Right cardiac atrium (tissue), 5 donors: ENCODE measurements around the gene GPR146. TPM values are rescaled to one million over a fixed set of nuclear protein-coding genes. Genes with fewer than 3 reads are reported as not detected.

ENCODE experiments used
- ATAC-seq, 2 donors: fragments of 200-7000 bp; cut with Tn5 transposase; one replicate each; pipeline versions ENCODE4 v1.8.0 to v1.9.1; 2020; ENCODE audit warnings: moderate library complexity in 2 of 2, mild to moderate bottlenecking in 1 of 2
- DNase-seq, 3 donors: peaks; one replicate each; pipeline ENCODE4 v3.0.0-alpha.2; 2020
- H3K27ac ChIP-seq: one replicate; pipeline ENCODE4 v1.5.1; 2013; ENCODE audit warnings: mild to moderate bottlenecking, low read length, control low read depth, moderate library complexity
- H3K27me3 ChIP-seq: one replicate; pipeline ENCODE4 v1.6.1; 2013; ENCODE audit not compliant: control insufficient read depth, insufficient read depth
- H3K4me1 ChIP-seq: one replicate; pipeline ENCODE4 v1.6.1; 2013; ENCODE audit warnings: low read length; ENCODE audit not compliant: control insufficient read depth, insufficient read depth
- H3K4me3 ChIP-seq: one replicate; pipeline ENCODE4 v1.5.1; 2013; ENCODE audit warnings: low read length, control low read depth
- H3K9me3 ChIP-seq: one replicate; pipeline ENCODE4 v1.6.1; 2013; ENCODE audit warnings: low read length; ENCODE audit not compliant: control insufficient read depth
- WGBS: extraction: QIAGEN DNeasy Blood & Tissue Kit; methylation state at CpG from one replicate; pipeline ENCODE4 v1.1.7; 2013; 5-methylcytosine and 5-hydroxymethylcytosine counted together
- intact Hi-C, 4 donors: fragments of 100-400 bp; cut with DNase I; formaldehyde crosslinking; loops; one replicate each; pipeline versions ENCODE4 v1.11.0 to v1.14.0; 2022 to 2023
- polyA plus RNA-seq: library from polyadenylated mRNA; stranded (reverse); fragments of 200-250 nt; gene quantifications from one replicate; pipeline ENCODE4 v1.2.3, GENCODE V29; 2013
- total RNA-seq, 4 donors: library from RNA; stranded (reverse); fragmentation: NEBNext Ultra II Directional; extraction: Animal tissue kit (Norgen Biotek cat#: 25700); gene quantifications; one replicate each; pipeline ENCODE4 v1.2.1, GENCODE V29; 2021
- donor health status: healthy with polysubstance abuse.
- donor health status: DM: no; HTN: yes; CAD: no.
- donor health status: DM: no; HTN: no; CAD: no.
- donor health status: DM: no; HTN: yes; CAD: no; lungs with severe emphysema.
- donor health status: DM: yes; HTN: yes; CAD: no.

Gene GPR146
- total and polyA plus RNA-seq, 5 donors = 4.2 to 19.7 (median 17.3) TPM

GRCh38 chr7:1055956-1056784, 11.8 kb downstream of the GPR146 start:
- ATAC-seq (peak in 1 of 2 donors; percentile 12), DNase-seq (peak in 2 of 3 donors; percentile 73 to 81)
- Histone ChIP-seq H3K4me3 (no peak overlapping the region), H3K27ac (no peak overlapping the region), H3K9me3 (no peaks in the 10 kb centered on the region), H3K4me1 (peaks cover 18% of the 10 kb centered on the region), H3K27me3 (no peaks in the 10 kb centered on the region)
- intact Hi-C loops = no loop called here
- WGBS = 61% methylated on average over 36 of the region's 36 CpGs

GRCh38 chr7:1056785-1057410, 12.6 kb downstream of the GPR146 start:
- intact Hi-C loops = no loop called here
- no peak overlapping the region for H3K27ac ChIP-seq
- H3K27me3 ChIP-seq = no peaks in the 10 kb centered on the region
- WGBS = 88% methylated on average over 27 of the region's 27 CpGs
- no peak overlapping the region for H3K4me3 ChIP-seq
- DNase-seq (no peak), ATAC-seq (no peak)
- peaks cover 17% of the 10 kb centered on the region for H3K4me1 ChIP-seq
- H3K9me3 ChIP-seq = no peaks in the 10 kb centered on the region

GRCh38 chr7:1057416-1058291, 13.3 kb downstream of the GPR146 start:
- Histone ChIP-seq H3K27me3 (no peaks in the 10 kb centered on the region), H3K27ac (no peak overlapping the region), H3K4me3 (no peak overlapping the region), H3K9me3 (no peaks in the 10 kb centered on the region), H3K4me1 (peaks cover 12% of the 10 kb centered on the region)
- intact Hi-C loops = no loop called here
- ATAC-seq (no peak), DNase-seq (peak in 2 of 3 donors; percentile 13 to 59)
- 96% methylated on average over 62 of the region's 62 CpGs for WGBS

GRCh38 chr7:1058311-1058710, 14.0 kb downstream of the GPR146 start:
- DNase-seq (no peak), ATAC-seq (no peak)
- peaks cover 12% of the 10 kb centered on the region for H3K4me1 ChIP-seq
- no peaks in the 10 kb centered on the region for H3K9me3 ChIP-seq
- intact Hi-C loops = no loop called here
- no peaks in the 10 kb centered on the region for H3K27me3 ChIP-seq
- 90% methylated on average over 13 of the region's 13 CpGs for WGBS
- no peak overlapping the region for H3K27ac ChIP-seq
- H3K4me3 ChIP-seq = no peak overlapping the region

GRCh38 chr7:1058821-1059199, 14.5 kb downstream of the GPR146 start:
- ATAC-seq (no peak), DNase-seq (peak in 1 of 3 donors; percentile 64)
- Histone ChIP-seq H3K4me1 (peaks cover 12% of the 10 kb centered on the region), H3K27me3 (no peaks in the 10 kb centered on the region), H3K27ac (no peak overlapping the region), H3K9me3 (no peaks in the 10 kb centered on the region), H3K4me3 (no peak overlapping the region)
- intact Hi-C loops = no loop called here
- 78% methylated on average over 10 of the region's 10 CpGs for WGBS

GRCh38 chr7:1059200-1060091, 15.1 kb downstream of the GPR146 start:
- Histone ChIP-seq H3K4me1 (peaks cover 9% of the 10 kb centered on the region), H3K27ac (no peak overlapping the region), H3K9me3 (no peaks in the 10 kb centered on the region), H3K27me3 (no peaks in the 10 kb centered on the region), H3K4me3 (no peak overlapping the region)
- DNase-seq (peak; percentile 58 to 83 (median 77)), ATAC-seq (peak; percentile 39 to 72)
- intact Hi-C loops = loop anchor here in 2 of 4 donors (5.0 to 10.0 kb wide), 2 partner anchors 47 to 145 kb away; no protein-coding TSS in a partner anchor
- WGBS = 35% methylated on average over 54 of the region's 55 CpGs

GRCh38 chr7:1060315-1061072, 16.1 kb downstream of the GPR146 start:
- Histone ChIP-seq H3K4me1 (peaks cover 2% of the 10 kb centered on the region), H3K27ac (no peak overlapping the region), H3K4me3 (no peak overlapping the region), H3K9me3 (no peaks in the 10 kb centered on the region), H3K27me3 (no peaks in the 10 kb centered on the region)
- WGBS = 34% methylated on average over 35 of the region's 35 CpGs
- peak in 1 of 3 donors; percentile 81 for DNase-seq
- intact Hi-C loops = loop anchor here in 2 of 4 donors (5.0 to 10.0 kb wide), 2 partner anchors 48 to 146 kb away; no protein-coding TSS in a partner anchor
- peak; percentile 25 to 45 for ATAC-seq

GRCh38 chr7:1061180-1061579, 16.8 kb downstream of the GPR146 start:
- H3K4me1 ChIP-seq = peaks cover 2% of the 10 kb centered on the region
- no peak for ATAC-seq
- no peak overlapping the region for H3K4me3 ChIP-seq
- H3K27ac ChIP-seq = no peak overlapping the region
- H3K27me3 ChIP-seq = no peaks in the 10 kb centered on the region
- no peak for DNase-seq
- H3K9me3 ChIP-seq = no peaks in the 10 kb centered on the region
- 96% methylated on average over 9 of the region's 9 CpGs for WGBS
- intact Hi-C loops = loop anchor here in 2 of 4 donors (5.0 to 10.0 kb wide), 2 partner anchors 49 to 146 kb away; no protein-coding TSS in a partner anchor

GRCh38 chr7:1062296-1063294, 18.2 kb downstream of the GPR146 start:
- intact Hi-C loops = loop anchor here in 2 of 4 donors (5.0 to 10.0 kb wide), 2 partner anchors 50 to 148 kb away; no protein-coding TSS in a partner anchor
- DNase-seq (peak in 1 of 3 donors; percentile 43), ATAC-seq (no peak)
- no peak overlapping the region for H3K27ac ChIP-seq
- WGBS = 87% methylated on average over 33 of the region's 33 CpGs
- H3K4me3 ChIP-seq = no peak overlapping the region
- no peaks in the 10 kb centered on the region for H3K9me3 ChIP-seq
- no peaks in the 10 kb centered on the region for H3K27me3 ChIP-seq
- peaks cover 2% of the 10 kb centered on the region for H3K4me1 ChIP-seq
